ENCODE results near the gene OPTC.

OPTC gene

DNA sequence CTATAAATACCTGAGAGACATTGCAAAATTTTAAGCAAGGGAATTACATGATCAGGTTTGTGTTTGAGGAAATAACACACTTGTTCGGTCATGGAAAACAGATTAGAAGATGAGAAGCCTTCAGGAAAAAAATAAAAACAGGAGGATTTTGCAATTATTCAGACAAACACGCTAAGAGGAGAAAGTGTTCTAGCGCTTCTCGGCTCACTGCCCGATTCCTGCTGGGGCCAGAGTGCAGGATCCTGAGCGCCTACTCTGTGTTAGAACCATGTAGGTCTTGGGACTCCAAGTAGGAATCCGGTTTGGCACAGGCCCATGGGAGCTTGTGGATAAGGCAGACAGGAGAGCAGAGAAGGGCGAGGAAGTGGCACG, 26.4 kb upstream of the OPTC start:
- no peak overlapping the region for H3K27ac ChIP-seq
- TF ChIP-seq, protein P1, sequence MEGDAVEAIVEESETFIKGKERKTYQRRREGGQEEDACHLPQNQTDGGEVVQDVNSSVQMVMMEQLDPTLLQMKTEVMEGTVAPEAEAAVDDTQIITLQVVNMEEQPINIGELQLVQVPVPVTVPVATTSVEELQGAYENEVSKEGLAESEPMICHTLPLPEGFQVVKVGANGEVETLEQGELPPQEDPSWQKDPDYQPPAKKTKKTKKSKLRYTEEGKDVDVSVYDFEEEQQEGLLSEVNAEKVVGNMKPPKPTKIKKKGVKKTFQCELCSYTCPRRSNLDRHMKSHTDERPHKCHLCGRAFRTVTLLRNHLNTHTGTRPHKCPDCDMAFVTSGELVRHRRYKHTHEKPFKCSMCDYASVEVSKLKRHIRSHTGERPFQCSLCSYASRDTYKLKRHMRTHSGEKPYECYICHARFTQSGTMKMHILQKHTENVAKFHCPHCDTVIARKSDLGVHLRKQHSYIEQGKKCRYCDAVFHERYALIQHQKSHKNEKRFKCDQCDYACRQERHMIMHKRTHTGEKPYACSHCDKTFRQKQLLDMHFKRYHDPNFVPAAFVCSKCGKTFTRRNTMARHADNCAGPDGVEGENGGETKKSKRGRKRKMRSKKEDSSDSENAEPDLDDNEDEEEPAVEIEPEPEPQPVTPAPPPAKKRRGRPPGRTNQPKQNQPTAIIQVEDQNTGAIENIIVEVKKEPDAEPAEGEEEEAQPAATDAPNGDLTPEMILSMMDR (IDR thresholded peaks at IDR 0.05; ENCODE audit: low read depth, low read length) = no peak
- H3K9me3 ChIP-seq (ENCODE audit: severe bottlenecking) = no peaks in the 10 kb centered on the region
- DNase-seq = no peak
- H3K36me3 ChIP-seq = no peaks in the 10 kb centered on the region
- H3K4me3 ChIP-seq (ENCODE audit: low read depth, low read length) = no peak overlapping the region
- no peaks in the 10 kb centered on the region for H3K27me3 ChIP-seq (ENCODE audit: insufficient read depth, low read depth, severe bottlenecking)

DNA sequence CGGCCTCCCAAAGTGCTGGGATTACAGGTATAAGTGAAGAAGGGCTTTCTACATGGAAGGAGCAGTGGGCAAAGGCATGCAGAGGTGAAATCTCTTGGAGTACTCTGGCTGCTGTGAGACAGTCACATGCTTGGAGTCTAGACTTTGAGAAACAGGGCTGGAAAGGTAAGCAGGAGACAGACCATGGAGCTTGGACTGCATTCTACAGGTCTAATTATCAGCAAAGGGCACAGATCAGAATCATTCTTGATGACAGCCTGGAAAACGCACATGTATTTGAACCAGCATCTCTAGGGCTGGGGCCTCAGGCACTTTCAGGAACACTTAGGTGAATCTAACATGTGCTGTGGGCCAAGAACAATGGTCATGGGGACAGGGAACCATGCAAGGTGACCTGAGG, 25.6 kb upstream of the OPTC start:
- Histone ChIP-seq H3K27me3 (ENCODE audit: insufficient read depth, low read depth, severe bottlenecking) (no peaks in the 10 kb centered on the region), H3K27ac (no peak overlapping the region), H3K9me3 (ENCODE audit: severe bottlenecking) (no peaks in the 10 kb centered on the region), H3K4me3 (ENCODE audit: low read depth, low read length) (no peak overlapping the region), H3K36me3 (no peaks in the 10 kb centered on the region)
- no peak for DNase-seq
- TF ChIP-seq, protein P1 (IDR thresholded peaks at IDR 0.05; ENCODE audit: low read depth, low read length) = no peak

DNA sequence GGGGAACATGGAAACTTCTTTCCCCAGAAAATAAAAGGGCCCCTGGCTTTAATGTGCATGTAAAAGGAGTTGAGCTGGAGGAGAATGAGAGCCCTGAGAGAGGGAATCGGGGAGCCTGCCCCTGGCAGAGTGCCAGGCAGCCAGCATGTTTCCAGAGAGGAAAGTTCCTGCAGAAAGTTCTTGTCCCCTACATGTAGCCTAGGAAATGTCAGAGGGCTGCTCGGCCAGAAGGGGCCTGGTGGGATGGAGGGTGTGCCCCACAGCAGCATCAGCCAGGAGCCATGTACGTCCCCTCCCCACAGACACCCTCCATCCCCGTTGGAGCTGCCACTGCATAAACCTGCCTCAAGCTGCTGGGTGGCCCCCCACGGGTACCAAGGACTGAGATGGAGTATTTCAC, 23.7 kb upstream of the OPTC start:
- no peaks in the 10 kb centered on the region for H3K27me3 ChIP-seq (ENCODE audit: insufficient read depth, low read depth, severe bottlenecking)
- no peak overlapping the region for H3K27ac ChIP-seq
- H3K36me3 ChIP-seq = no peaks in the 10 kb centered on the region
- H3K9me3 ChIP-seq (ENCODE audit: severe bottlenecking) = no peaks in the 10 kb centered on the region
- DNase-seq = no peak
- no peak overlapping the region for H3K4me3 ChIP-seq (ENCODE audit: low read depth, low read length)
- TF ChIP-seq, protein P1 (IDR thresholded peaks at IDR 0.05; ENCODE audit: low read depth, low read length) = no peak

DNA sequence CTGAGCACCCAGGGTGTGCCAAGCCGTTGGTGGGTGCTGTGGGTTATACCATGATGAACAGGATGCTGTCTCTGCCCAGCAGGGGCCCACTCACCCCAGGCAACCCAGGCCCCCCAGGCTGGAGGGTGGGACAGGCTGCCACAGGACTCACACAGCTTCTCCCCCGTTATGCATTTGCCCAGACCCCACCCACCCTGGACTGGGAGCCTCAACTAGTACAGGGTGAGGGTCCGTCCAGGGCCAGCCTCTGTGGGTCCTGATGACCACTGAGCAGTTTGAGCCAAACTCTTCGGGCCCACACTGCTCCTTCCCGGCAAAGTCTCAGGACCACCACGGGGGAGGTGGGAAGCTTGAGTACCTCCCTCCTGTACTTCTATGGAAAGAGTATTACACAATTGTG, 22.1 kb upstream of the OPTC start:
- no peak for DNase-seq

DNA sequence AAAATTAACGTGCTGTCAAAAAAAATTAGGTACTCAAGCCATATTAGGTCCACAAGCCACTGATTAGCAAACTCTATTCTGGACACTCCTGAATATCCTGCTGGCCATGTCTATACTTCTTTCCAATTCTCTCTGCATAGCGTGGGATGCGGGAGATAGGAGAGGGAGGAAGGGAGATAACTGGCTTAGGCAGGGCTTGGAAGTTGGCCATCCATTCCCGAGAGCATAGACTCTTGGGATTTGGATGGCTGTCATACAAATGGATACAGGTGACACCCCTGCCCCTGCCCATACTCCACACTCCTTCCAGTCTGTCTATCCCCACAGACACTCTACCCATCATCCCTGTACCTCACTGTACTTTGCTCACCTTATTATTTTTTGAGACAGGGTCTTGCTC, 20.7 kb upstream of the OPTC start:
- no peak for DNase-seq
- Histone ChIP-seq H3K27me3 (ENCODE audit: insufficient read depth, low read depth, severe bottlenecking) (no peaks in the 10 kb centered on the region), H3K27ac (no peak overlapping the region), H3K4me3 (ENCODE audit: low read depth, low read length) (no peak overlapping the region), H3K9me3 (ENCODE audit: severe bottlenecking) (no peaks in the 10 kb centered on the region), H3K36me3 (no peaks in the 10 kb centered on the region)
- TF ChIP-seq, protein P1 (IDR thresholded peaks at IDR 0.05; ENCODE audit: low read depth, low read length) = no peak

More for the DNA sequence above, 22.1 kb upstream of the OPTC start:
- H3K36me3 ChIP-seq = no peaks in the 10 kb centered on the region
- H3K27me3 ChIP-seq (ENCODE audit: insufficient read depth, low read depth, severe bottlenecking) = no peaks in the 10 kb centered on the region
- TF ChIP-seq, protein P1 (IDR thresholded peaks at IDR 0.05; ENCODE audit: low read depth, low read length) = no peak
- H3K27ac ChIP-seq = no peak overlapping the region
- no peak overlapping the region for H3K4me3 ChIP-seq (ENCODE audit: low read depth, low read length)
- no peaks in the 10 kb centered on the region for H3K9me3 ChIP-seq (ENCODE audit: severe bottlenecking)

DNA sequence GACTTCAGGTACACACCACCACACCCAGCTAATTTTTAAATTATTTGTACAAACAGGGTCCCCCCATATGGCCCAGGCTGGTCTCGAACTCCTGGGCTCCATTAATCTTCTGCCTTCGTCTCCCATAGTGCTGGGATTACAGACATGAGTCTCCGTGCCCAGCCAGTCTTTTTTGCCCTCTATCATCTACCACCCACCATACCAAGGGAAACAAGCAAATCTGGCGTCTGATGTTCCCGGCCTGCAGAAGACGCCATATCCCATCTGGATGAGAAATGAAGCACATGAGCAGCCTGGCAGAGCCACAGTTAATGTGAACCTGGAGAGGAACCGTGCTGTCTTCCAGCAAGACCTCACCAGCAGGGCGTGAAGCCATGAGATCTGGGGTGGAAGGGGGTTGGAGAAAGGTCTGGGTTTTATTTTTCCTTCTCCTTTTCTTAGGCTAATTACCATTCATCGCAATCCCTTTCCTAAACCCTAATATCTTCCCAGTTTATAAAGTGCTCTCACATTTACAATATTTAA, 20.1 kb upstream of the OPTC start:
- TF ChIP-seq, protein P1 (IDR thresholded peaks at IDR 0.05; ENCODE audit: low read depth, low read length) = no peak
- Histone ChIP-seq H3K27ac (no peak overlapping the region), H3K36me3 (no peaks in the 10 kb centered on the region), H3K4me3 (ENCODE audit: low read depth, low read length) (no peak overlapping the region), H3K27me3 (ENCODE audit: insufficient read depth, low read depth, severe bottlenecking) (no peaks in the 10 kb centered on the region), H3K9me3 (ENCODE audit: severe bottlenecking) (no peaks in the 10 kb centered on the region)
- no peak for DNase-seq

Data from WERI-Rb-1 (cell line).